Smooth muscle cell (in vitro differentiated cells): ENCODE data around the gene TSTD1. TPM values are rescaled to one million over a fixed set of nuclear protein-coding genes. Genes with fewer than 3 reads are reported as not detected.

Experiments
- DNase-seq: peaks from one replicate; lab custom pipeline; 2025; ENCODE audit not compliant: unreplicated experiment; lab: John Stamatoyannopoulos, UW
- H2AFZ ChIP-seq: fragments of 200-600 bp; sonication (generic); 2 replicates; pipeline ENCODE4 v1.6.0; 2016; ENCODE audit warnings: antibody characterized with exemption, low read depth, mild to moderate bottlenecking
- H3F3A ChIP-seq: fragments of 200-600 bp; sonication (generic); 2 replicates; pipeline ENCODE4 v1.6.0; 2017; ENCODE audit warnings: antibody characterized with exemption, low read depth
- H3K27ac ChIP-seq: fragments of 200-600 bp; sonication (generic); 2 replicates; pipeline ENCODE4 v1.5.1; 2016; ENCODE audit warnings: low read depth, mild to moderate bottlenecking
- H3K27me3 ChIP-seq: fragments of 200-600 bp; sonication (generic); 2 replicates; pipeline ENCODE4 v1.6.1; 2016; ENCODE audit warnings: low read depth, mild to moderate bottlenecking
- H3K36me3 ChIP-seq: fragments of 200-600 bp; sonication (generic); 2 replicates; pipeline ENCODE4 v1.5.1; 2016; ENCODE audit warnings: low read depth
- H3K4me1 ChIP-seq: fragments of 200-600 bp; sonication (generic); 2 replicates; pipeline ENCODE4 v1.5.1; 2016; ENCODE audit warnings: low read depth
- H3K4me2 ChIP-seq: fragments of 200-600 bp; sonication (generic); 2 replicates; pipeline ENCODE4 v1.6.0; 2016; ENCODE audit warnings: mild to moderate bottlenecking
- H3K4me3 ChIP-seq: fragments of 200-600 bp; sonication (generic); 2 replicates; pipeline ENCODE4 v1.5.1; 2016; ENCODE audit warnings: mild to moderate bottlenecking
- H3K79me2 ChIP-seq: fragments of 200-600 bp; sonication (generic); 2 replicates; pipeline ENCODE4 v1.6.0; 2016; ENCODE audit warnings: low read depth, mild to moderate bottlenecking
- H3K9ac ChIP-seq: fragments of 200-600 bp; sonication (generic); 2 replicates; pipeline ENCODE4 v1.6.0; 2016; ENCODE audit warnings: low read depth
- H3K9me3 ChIP-seq: fragments of 200-600 bp; sonication (generic); replicated peaks from 2 replicates; pipeline ENCODE4 v1.5.1; 2016; ENCODE audit warnings: low read depth
- H4K20me1 ChIP-seq: fragments of 200-600 bp; sonication (generic); 2 replicates; pipeline ENCODE4 v1.6.0; 2016; ENCODE audit warnings: low read depth
- WGBS: methylation state at CpG from one replicate; pipeline ENCODE4 v1.1.7; 2016; ENCODE audit warnings: low lambda C conversion rate; 5-methylcytosine and 5-hydroxymethylcytosine counted together
- polyA plus RNA-seq: library from polyadenylated mRNA; unstranded; fragments of >200 nt; fragmentation: Nextera tagmentation; extraction: Ambion mirVana; gene quantifications from 2 replicates; pipeline ENCODE4 v1.2.1, GENCODE V29; 2016
- total RNA-seq: library from RNA; depleted of rRNA; stranded (reverse); fragments of >200 nt; gene quantifications from 2 replicates; pipeline ENCODE4 v1.2.3, GENCODE V29; 2014
- TF ChIP-seq, protein P1 (sequence below): fragments of 200-600 bp; sonication (generic); IDR thresholded peaks from 2 replicates; pipeline ENCODE4 v1.5.1; 2017; ENCODE audit warnings: borderline replicate concordance, mild to moderate bottlenecking, antibody characterized with exemption; ENCODE audit not compliant: insufficient read depth, poor library complexity, severe bottlenecking

The TSTD1 gene, protein sequence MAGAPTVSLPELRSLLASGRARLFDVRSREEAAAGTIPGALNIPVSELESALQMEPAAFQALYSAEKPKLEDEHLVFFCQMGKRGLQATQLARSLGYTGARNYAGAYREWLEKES
- total RNA-seq (11.5 and 48.0 TPM in 2 replicates), polyA plus RNA-seq (26.0 and 63.2 TPM in 2 replicates)

DNA sequence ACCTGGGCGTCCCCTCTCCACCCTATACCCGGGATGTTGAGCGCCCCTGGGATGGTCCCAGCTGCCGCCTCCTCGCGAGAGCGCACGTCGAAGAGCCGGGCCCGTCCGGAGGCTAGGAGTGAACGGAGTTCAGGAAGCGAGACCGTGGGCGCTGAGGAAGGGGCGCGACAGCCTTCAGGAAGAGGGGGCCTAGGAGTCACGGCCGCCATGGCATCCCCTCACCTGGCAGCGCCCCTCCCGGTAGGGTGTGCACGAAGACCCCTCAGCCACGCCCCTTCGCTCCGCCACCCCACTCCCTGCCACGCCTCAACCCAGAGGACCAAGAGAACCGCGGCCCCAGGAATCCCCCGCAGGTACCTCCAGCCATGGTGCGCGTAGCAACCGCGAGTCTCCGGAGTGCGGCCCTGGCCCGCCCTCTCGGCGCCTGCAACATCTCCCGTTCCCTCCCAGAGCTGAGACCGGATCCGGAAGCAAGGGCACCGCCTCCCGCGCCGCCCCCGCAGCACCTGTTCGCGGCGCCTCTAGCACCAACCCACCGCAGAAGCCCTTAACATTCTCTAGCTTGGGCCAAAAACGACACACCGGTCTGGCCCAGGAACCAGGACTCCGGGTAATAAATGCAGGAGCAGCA lies at the start of gene TSTD1:
Gene TSTD1 (minus strand): TSS at position 442 of the 631 bp plus-strand sequence. CDS start 75 bp downstream, at position 367.
- peak within 1 kb of the TSS; percentile 63 for H3K4me3 ChIP-seq
- peaks cover under 1% of the 10 kb centered on the region for H3K79me2 ChIP-seq
- H2AFZ ChIP-seq, result peak within 1 kb of the TSS; percentile 62
- no peak within 1 kb of the TSS for H3K27ac ChIP-seq
- no peak within 1 kb of the TSS for H3K9ac ChIP-seq
- H3K36me3 ChIP-seq, result no peaks in the 10 kb centered on the region
- H3F3A ChIP-seq, result no peaks in the 10 kb centered on the region
- H3K4me1 ChIP-seq, result peaks cover 11% of the 10 kb centered on the region
- 9% methylated on average over 45 of the region's 54 CpGs for WGBS
- no peaks in the 10 kb centered on the region for H3K27me3 ChIP-seq
- TF ChIP-seq, protein P1, sequence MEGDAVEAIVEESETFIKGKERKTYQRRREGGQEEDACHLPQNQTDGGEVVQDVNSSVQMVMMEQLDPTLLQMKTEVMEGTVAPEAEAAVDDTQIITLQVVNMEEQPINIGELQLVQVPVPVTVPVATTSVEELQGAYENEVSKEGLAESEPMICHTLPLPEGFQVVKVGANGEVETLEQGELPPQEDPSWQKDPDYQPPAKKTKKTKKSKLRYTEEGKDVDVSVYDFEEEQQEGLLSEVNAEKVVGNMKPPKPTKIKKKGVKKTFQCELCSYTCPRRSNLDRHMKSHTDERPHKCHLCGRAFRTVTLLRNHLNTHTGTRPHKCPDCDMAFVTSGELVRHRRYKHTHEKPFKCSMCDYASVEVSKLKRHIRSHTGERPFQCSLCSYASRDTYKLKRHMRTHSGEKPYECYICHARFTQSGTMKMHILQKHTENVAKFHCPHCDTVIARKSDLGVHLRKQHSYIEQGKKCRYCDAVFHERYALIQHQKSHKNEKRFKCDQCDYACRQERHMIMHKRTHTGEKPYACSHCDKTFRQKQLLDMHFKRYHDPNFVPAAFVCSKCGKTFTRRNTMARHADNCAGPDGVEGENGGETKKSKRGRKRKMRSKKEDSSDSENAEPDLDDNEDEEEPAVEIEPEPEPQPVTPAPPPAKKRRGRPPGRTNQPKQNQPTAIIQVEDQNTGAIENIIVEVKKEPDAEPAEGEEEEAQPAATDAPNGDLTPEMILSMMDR, result no peak
- no peak for DNase-seq
- no peaks in the 10 kb centered on the region for H3K9me3 ChIP-seq
- H3K4me2 ChIP-seq, result peak within 1 kb of the TSS; percentile 88
- H4K20me1 ChIP-seq, result no peaks in the 10 kb centered on the region

DNA sequence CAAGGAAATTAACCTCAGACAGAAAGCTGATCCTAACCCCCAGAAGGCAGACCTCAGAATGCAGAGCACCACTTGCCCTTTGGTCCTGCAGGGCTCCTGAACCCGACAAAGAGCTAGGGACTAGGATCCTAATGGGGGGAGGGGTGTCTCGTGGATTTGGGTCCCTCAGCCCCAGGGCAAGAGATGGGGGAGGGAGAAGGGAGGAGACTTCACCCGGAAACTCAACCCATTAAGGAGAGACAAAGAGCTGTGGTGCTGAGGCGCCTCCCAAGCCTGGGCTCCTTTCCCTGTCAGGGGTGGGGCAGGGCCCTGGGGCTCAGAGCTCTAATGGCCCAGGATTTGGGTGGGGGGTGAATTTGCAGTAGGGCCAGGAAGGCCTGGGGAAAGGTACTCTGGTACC lies 47.7 kb upstream of the TSTD1 start:
- H3F3A ChIP-seq, result peaks cover 17% of the 10 kb centered on the region
- H3K27me3 ChIP-seq, result no peaks in the 10 kb centered on the region
- TF ChIP-seq, protein P1, result no peak
- peak overlapping the region; percentile 80 for H3K4me2 ChIP-seq
- H3K79me2 ChIP-seq, result no peaks in the 10 kb centered on the region
- WGBS, result 48% methylated on average over 4 of the region's 4 CpGs
- peaks cover 22% of the 10 kb centered on the region for H3K4me1 ChIP-seq
- DNase-seq, result no peak
- peak overlapping the region; percentile 85 for H3K9ac ChIP-seq
- H2AFZ ChIP-seq, result no peak overlapping the region
- no peaks in the 10 kb centered on the region for H3K36me3 ChIP-seq
- H4K20me1 ChIP-seq, result no peaks in the 10 kb centered on the region
- H3K4me3 ChIP-seq, result no peak overlapping the region
- H3K9me3 ChIP-seq, result no peaks in the 10 kb centered on the region
- H3K27ac ChIP-seq, result peak overlapping the region; percentile 96

DNA sequence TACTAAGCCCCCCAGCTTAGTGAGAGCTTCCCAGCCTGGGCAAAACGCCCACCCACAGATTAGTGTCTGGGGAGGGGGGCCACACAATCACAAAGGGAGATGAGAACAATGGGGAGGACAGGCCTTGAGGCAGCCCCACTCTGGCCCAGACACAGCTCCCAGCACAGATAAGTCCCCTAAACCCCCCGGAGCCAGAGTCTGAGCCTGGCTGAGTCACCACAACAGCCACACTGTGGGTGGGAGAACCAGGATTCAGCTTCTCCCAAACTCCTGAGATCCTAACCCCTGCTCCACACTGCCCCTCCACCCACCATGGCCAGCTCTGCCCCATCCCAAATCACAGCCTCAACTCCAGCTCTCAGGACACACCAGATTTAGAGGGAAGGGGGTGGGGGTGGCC lies 46.4 kb upstream of the TSTD1 start:
- Histone ChIP-seq H4K20me1 (no peaks in the 10 kb centered on the region), H3K79me2 (no peaks in the 10 kb centered on the region), H3K4me2 (peak overlapping the region; percentile 76), H2AFZ (no peak overlapping the region), H3K9ac (peak overlapping the region; percentile 85), H3K36me3 (no peaks in the 10 kb centered on the region), H3K4me3 (no peak overlapping the region), H3K4me1 (peaks cover 33% of the 10 kb centered on the region), H3K27ac (peak overlapping the region; percentile 96), H3K27me3 (no peaks in the 10 kb centered on the region), H3F3A (peaks cover 26% of the 10 kb centered on the region), H3K9me3 (no peaks in the 10 kb centered on the region)
- TF ChIP-seq, protein P1, result no peak
- 4% methylated on average over 2 of the region's 2 CpGs for WGBS
- no peak for DNase-seq
